ENCODE measurements around the gene KLK1. TPM values are rescaled to one million over a fixed set of nuclear protein-coding genes. Genes with fewer than 3 reads are reported as not detected.

Gene KLK1
- total and polyA plus RNA-seq, 2 of the 13 experiments (the other 11 are each of a cell fraction or from before 2014, with no cell fraction given): not detected

DNA sequence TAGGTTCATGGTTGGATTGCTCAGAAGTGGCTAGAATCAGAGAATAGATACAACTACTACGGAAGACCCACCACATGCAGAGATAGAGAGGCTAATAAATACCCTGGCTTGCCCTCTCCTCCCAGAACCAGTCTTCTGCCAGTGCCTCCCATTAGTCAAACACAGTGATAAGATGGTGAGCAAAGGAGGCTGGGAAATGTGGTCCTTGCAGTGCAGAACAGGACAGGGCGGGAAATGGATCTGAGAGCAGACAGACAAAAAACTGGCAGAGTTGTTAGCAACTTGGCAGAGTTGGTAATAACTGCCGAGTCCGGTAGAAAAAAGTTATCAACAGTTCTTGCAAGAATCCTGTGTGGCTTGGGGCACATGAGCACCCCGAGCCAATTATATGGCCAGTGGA lies 8.7 kb downstream of the KLK1 start:
- no peak for DNase-seq (ENCODE audit: low spot score)
- Histone ChIP-seq H3K4me3 (replicated peaks in 1 of 3; ENCODE audit: insufficient read depth in 1 of 3, low read depth in 2 of 3, low read length in 3 of 3) (no peak overlapping the region), H3K9me3 (ENCODE audit: low read length) (no peaks in the 10 kb centered on the region), H3K27me3 (ENCODE audit: control insufficient read depth in 1 of 2, insufficient read depth in 2 of 2, low read length in 2 of 2) (peaks cover 2 to 19% of the 10 kb centered on the region in 2 experiments; a peak in 4 of 5 replicates), H3K9ac (ENCODE audit: insufficient read depth, low read depth, low read length) (no peak overlapping the region), H2AFZ (ENCODE audit: low read length) (no peak overlapping the region), H3K79me2 (ENCODE audit: insufficient read depth, low read length) (no peaks in the 10 kb centered on the region), H4K20me1 (ENCODE audit: insufficient read depth, low read length) (no peaks in the 10 kb centered on the region), H3K4me2 (ENCODE audit: low read depth, low read length) (no peak overlapping the region), H3K4me1 (ENCODE audit: insufficient read depth, low read length) (no peaks in the 10 kb centered on the region), H3K36me3 (replicated peaks in 1 of 2; ENCODE audit: control insufficient read depth in 1 of 2, insufficient read depth in 2 of 2, low read length in 2 of 2) (no peaks in the 10 kb centered on the region), H3K27ac (ENCODE audit: extremely low read length, insufficient read depth, low read length) (no peak overlapping the region)
- ChIA-PET POLR2A (no interaction called here), CTCF (ENCODE audit: low intra/inter-chr PET ratio, low total read pairs) (no interaction called here)
- FAIRE-seq: no peak
- no peak for ATAC-seq
- in situ Hi-C loops (cut with HindIII; ENCODE audit: extremely low pct_ligation_motif_present, low pct_unique_long_range_greater_than_20kb) (no loop called here), intact Hi-C loops (cut with micrococcal nuclease; ENCODE audit: unreplicated experiment) (no loop called here)
- no TSS peak for BruUV-seq (replicated peaks)
- TF ChIP-seq TEAD3 (CRISPR knock-in tag; optimal IDR thresholded peaks at IDR 0.05; ENCODE audit: borderline replicate concordance): no peak
- no peak for TF ChIP-seq HOXA9 (CRISPR knock-in tag; IDR thresholded peaks at IDR 0.05; ENCODE audit: borderline replicate concordance)
- TF ChIP-seq ZBTB1 (CRISPR knock-in tag; IDR thresholded peaks at IDR 0.05; ENCODE audit: borderline replicate concordance): no peak
- TF ChIP-seq, protein P1, sequence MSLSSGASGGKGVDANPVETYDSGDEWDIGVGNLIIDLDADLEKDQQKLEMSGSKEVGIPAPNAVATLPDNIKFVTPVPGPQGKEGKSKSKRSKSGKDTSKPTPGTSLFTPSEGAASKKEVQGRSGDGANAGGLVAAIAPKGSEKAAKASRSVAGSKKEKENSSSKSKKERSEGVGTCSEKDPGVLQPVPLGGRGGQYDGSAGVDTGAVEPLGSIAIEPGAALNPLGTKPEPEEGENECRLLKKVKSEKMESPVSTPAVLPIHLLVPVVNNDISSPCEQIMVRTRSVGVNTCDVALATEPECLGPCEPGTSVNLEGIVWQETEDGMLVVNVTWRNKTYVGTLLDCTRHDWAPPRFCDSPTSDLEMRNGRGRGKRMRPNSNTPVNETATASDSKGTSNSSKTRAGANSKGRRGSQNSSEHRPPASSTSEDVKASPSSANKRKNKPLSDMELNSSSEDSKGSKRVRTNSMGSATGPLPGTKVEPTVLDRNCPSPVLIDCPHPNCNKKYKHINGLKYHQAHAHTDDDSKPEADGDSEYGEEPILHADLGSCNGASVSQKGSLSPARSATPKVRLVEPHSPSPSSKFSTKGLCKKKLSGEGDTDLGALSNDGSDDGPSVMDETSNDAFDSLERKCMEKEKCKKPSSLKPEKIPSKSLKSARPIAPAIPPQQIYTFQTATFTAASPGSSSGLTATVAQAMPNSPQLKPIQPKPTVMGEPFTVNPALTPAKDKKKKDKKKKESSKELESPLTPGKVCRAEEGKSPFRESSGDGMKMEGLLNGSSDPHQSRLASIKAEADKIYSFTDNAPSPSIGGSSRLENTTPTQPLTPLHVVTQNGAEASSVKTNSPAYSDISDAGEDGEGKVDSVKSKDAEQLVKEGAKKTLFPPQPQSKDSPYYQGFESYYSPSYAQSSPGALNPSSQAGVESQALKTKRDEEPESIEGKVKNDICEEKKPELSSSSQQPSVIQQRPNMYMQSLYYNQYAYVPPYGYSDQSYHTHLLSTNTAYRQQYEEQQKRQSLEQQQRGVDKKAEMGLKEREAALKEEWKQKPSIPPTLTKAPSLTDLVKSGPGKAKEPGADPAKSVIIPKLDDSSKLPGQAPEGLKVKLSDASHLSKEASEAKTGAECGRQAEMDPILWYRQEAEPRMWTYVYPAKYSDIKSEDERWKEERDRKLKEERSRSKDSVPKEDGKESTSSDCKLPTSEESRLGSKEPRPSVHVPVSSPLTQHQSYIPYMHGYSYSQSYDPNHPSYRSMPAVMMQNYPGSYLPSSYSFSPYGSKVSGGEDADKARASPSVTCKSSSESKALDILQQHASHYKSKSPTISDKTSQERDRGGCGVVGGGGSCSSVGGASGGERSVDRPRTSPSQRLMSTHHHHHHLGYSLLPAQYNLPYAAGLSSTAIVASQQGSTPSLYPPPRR (CRISPR knock-in tag; IDR thresholded peaks at IDR 0.05; ENCODE audit: borderline replicate concordance): no peak
- no peak for TF ChIP-seq ZNF451 (CRISPR knock-in tag; IDR thresholded peaks at IDR 0.05)
- no peak for TF ChIP-seq KLF13 (CRISPR knock-in tag; IDR thresholded peaks at IDR 0.05)
- no peak for TF ChIP-seq NFE2 (CRISPR knock-in tag; IDR thresholded peaks at IDR 0.05)
- TF ChIP-seq PAXIP1 (CRISPR knock-in tag; conservative IDR thresholded peaks at IDR 0.05): no peak
- TF ChIP-seq, protein P2, sequence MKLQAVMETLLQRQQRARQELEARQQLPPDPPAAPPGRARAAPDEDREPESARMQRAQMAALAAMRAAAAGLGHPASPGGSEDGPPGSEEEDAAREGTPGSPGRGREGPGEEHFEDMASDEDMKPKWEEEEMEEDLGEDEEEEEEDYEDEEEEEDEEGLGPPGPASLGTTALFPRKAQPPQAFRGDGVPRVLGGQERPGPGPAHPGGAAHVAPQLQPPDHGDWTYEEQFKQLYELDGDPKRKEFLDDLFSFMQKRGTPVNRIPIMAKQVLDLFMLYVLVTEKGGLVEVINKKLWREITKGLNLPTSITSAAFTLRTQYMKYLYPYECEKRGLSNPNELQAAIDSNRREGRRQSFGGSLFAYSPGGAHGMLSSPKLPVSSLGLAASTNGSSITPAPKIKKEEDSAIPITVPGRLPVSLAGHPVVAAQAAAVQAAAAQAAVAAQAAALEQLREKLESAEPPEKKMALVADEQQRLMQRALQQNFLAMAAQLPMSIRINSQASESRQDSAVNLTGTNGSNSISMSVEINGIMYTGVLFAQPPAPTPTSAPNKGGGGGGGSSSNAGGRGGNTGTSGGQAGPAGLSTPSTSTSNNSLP (IDR thresholded peaks at IDR 0.05; ENCODE audit: low read depth, low read length): no peak
- 36% methylated on average over 5 of the region's 5 CpGs for WGBS (ENCODE audit: low lambda C conversion rate)

Measured in HepG2 (cell line).